ENCODE results near the gene USP15.

Gene USP15

DNA sequence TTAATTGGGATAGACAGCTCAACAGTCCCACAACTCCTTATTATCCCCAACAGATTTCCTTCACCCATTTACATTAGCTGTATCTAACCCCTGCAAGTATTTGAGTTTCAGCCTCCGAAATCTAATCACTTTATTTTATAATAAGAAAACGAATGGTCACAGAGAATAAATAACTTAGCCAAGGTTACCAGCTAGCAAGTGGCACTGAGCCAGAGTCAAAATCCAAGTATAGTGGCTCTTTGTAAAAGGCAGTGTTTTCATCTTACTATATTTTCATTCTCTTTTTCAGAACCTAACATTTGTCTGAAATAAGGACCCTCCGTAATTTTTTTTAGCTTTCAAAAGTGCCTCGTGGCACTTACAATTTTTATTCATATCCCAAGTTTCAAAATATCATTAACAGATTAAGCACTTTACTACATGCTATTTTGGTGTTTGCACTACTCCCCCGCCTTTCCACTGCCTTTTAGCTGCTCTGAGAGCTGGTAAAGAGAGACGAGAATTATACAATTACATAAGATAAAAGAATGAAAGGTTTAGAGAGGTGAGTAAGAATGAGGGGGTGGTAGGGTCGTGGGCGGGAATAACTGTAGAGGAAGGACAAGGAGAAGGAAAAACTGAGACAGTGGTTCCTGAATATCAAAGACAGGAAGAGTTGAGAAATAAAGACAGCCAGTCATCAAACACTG is 3.7 kb upstream of the USP15 start:
- FAIRE-seq, result no peak

GRCh38 chr12:62258231-62258630 is 2.0 kb upstream of the USP15 start:
- no peak for FAIRE-seq

More for the DNA sequence above, 3.7 kb upstream of the USP15 start:
- DNase-seq (ENCODE audit: extremely low spot score, insufficient read length, low read depth), result no peak

DNA sequence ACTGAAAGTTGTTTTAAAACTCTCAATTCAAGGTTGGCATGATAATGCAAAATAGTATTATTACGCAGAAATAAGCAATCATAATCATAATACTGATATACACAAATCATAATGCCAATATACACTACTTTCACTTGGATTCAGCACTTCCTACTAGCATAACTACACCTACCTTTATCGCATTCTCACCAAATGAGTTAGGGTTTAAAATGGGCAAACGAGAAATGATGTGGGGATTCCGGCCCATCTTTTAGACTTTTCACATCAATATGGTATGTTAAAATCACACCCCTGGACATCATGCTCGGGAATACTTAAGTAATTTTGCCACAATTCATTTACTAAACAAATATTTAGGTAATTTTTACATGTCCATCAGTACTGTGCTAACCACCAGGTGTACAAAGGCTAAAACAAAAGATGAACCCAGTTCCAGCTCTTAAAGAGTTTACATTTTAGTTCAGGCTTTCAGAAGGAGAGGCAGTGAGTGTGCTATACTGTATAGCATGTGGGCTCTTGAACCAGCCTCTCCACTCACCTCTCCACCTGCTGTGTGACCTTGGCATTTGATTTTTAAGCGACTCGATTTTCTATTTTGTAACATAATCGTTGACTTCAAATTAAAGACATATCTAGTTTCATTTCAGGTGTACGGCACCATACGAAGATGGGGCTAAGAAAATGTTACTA is 1.1 kb upstream of the USP15 start:
- FAIRE-seq (peak; percentile 5), DNase-seq (ENCODE audit: extremely low spot score, insufficient read length, low read depth) (no peak)

More at GRCh38 chr12:62258231-62258630, 2.0 kb upstream of the USP15 start:
- DNase-seq (ENCODE audit: extremely low spot score, insufficient read length, low read depth), result no peak

DNA sequence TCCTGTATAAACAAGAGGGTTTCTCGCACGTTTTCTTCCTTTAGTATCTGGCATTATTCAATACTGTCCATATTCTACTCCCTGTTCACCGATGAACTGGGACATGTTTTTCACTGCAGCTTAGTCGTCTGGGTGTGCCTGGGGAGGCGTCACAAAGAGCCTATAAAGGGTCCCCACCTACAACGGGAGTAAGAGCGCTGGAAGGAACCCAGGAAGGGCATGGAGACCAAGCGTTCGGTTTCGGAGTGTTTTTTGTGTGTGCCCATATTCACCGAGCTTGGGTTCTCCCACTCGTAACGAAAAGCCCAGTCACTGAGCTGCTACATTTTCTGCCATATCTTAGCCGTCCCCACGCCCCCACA is 592 bp upstream of the USP15 start:
- FAIRE-seq, result no peak
- DNase-seq (ENCODE audit: extremely low spot score, insufficient read length, low read depth), result no peak

GRCh38 chr12:62260733-62261683 is 804 bp downstream of the USP15 start:
- FAIRE-seq (peak; percentile 86), DNase-seq (ENCODE audit: extremely low spot score, insufficient read length, low read depth) (peak; percentile 20)

DNA sequence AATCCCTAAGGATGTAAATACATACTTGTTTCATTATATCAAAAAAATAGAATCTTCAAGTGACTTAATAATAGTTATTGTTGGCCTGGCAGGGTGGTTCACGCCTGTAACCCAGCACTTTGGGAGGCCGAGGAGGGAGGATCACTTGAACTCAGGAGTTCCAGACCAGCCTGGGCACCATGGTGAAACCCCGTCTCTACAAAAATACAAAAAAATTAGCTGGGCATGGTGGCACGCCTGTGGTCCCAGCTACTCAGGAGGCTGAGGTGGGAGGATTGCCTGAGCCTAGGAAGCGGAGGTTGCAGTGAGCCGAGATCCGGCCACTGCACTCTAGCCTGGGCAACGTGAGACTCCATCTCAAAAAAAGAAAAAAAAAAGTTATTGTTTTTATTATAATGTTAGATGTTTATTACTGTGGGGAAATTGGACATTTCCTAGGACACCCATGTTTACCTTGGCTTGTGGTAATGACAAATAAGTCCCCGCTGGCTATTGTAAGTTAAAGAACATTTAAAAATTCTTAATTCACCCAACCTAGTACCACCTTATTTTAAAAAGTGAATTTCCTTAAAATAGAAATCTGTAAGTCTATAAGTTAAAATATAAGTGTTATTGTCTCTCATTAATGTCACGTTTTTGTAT is 1.8 kb downstream of the USP15 start:
- FAIRE-seq, result no peak

DNA sequence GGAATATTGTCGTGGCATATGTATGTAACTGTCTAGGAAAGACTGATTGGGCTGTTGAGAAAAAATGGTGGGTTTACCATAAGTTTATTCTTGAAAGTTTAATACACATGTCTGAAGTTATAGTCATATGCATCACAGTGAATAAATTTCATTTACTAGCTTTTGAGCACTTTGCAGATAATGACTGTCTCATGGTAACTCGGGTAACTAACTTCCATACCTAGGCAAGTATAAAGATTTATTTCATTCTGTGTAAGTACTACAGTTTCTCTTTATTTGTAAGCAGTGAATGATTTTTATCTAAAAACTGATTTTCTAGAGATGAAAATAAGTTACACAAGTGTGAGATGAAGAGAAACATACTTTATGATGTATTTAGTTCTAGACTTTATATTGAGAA is 3.0 kb downstream of the USP15 start:
- no peak for FAIRE-seq

More for the DNA sequence above, 1.8 kb downstream of the USP15 start:
- DNase-seq (ENCODE audit: extremely low spot score, insufficient read length, low read depth), result no peak

DNA sequence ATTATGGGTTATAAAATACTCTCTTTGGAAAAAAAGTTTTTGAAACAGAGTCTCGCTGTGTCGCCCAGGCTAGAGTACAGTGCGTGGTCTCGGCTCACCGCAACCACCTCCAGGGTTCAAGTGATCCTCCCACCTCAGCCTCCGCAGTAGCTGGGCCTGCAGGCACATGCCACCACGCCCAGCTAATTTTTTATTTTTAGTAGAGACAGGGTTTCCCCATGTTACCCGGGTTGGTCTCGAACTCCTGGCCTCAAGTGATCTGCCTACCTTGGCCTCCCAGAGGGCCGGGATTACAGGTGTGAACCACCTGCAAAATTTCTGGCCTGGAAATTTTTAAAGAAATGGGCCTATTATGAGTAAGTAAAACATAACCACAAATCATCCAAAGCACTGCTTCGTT is 3.8 kb downstream of the USP15 start:
- FAIRE-seq (no peak), DNase-seq (ENCODE audit: extremely low spot score, insufficient read length, low read depth) (no peak)

More for the DNA sequence above, 3.0 kb downstream of the USP15 start:
- DNase-seq (ENCODE audit: extremely low spot score, insufficient read length, low read depth), result no peak

GRCh38 chr12:62264706-62265105 is 4.5 kb downstream of the USP15 start:
- FAIRE-seq (no peak), DNase-seq (ENCODE audit: extremely low spot score, insufficient read length, low read depth) (no peak)

GRCh38 chr12:62265511-62265910 is 5.3 kb downstream of the USP15 start:
- no peak for FAIRE-seq
- no peak for DNase-seq (ENCODE audit: extremely low spot score, insufficient read length, low read depth)

DNA sequence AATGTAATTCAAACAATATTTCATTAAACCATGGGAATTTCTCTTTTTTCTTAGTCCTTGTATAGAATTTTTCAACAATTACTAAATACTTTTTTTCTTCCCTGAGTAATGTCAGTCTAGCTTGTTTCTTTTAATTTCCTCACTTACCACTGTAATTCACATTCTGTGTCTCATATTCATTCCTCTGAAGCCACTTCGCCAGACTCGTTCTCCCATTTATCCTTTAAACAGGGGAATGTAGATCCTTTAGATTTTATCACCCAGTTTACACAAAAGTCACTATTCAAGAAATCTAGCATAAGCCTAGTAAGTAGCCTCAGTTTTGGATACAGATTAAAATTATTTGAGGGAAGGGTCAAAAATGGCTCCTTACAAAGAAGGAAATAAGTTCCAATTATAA is 6.8 kb downstream of the USP15 start:
- FAIRE-seq, result no peak
- DNase-seq (ENCODE audit: extremely low spot score, insufficient read length, low read depth), result no peak

DNA sequence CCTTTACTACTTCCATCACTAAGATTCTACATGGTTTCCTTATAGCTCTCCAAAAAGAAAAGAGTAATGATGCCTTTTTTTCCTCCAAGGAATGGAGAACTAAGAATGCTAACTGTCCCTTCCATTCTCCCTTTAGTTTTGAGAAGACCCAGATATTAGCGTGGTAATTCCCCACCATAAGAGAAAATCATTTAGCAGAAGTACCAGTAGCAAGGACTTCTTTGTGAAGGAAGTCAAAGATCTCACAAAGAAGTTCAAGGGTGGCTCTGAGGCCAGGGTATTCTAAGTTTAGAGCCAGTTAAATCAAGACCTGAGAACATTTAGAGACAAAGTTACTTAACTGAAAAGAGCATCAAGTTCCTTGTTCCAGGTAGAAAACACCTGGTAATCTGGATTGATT is 7.3 kb downstream of the USP15 start:
- peak; percentile 71 for FAIRE-seq
- DNase-seq (ENCODE audit: extremely low spot score, insufficient read length, low read depth), result no peak

DNA sequence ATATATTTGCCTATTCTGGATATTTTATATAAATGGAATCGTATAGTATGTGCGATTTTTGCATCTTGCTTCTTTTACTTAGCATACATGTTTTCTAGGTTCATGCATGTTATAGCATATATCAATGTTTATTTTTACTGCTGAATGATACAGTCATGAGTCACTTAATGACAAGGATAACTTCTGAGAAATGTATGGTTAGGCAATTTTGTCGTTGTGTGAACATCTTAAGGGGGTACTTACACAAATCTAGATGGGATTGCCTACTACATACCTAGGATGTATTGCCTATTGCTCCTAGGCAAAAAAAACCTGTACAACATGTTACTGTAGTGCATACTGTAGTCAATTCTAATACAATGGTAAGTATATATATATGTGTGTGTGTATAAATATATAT is 8.8 kb downstream of the USP15 start:
- FAIRE-seq, result no peak
- no peak for DNase-seq (ENCODE audit: extremely low spot score, insufficient read length, low read depth)

DNA sequence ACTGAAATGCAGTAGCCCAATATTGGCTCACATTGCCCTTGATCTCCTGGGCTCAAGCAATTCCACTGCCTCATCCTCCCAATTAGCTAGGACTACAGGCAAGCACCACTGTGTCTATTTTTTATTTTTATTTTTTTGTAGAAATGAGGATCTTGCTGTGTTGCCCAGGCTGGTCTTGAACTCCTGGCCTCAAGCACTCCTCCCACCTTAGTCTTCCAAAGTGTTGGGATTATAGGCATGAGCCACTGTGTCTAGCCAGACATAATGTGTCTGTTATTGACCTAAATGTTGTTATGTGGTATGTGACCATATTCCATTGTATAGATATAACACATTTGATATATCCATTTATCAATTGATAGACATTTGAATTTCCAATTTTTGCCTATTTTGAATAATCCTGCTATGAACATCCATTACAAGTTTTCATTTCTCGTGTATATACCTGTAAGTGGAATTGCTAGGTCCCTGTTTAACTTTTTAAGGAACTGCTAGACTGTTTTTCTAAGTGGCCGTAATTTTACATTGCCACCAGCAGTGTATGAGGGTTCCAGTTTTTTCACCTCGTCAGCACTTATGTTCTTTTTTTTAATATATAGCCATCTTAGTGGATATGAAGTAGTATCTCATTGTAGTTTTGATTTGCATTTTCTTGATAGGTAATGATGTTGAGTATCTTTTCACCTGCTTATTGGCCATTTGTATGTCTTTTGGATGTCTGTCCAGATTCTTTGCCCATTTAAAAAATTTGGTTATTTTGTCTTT is 9.4 kb downstream of the USP15 start:
- DNase-seq (ENCODE audit: extremely low spot score, insufficient read length, low read depth) (no peak), FAIRE-seq (no peak)

GRCh38 chr12:62270384-62270783 is 10.2 kb downstream of the USP15 start:
- DNase-seq (ENCODE audit: extremely low spot score, insufficient read length, low read depth) (no peak), FAIRE-seq (no peak)

- no peak for FAIRE-seq
- no peak for DNase-seq (ENCODE audit: extremely low spot score, insufficient read length, low read depth)
Measured at GRCh38 chr12:62270872-62271271, 10.7 kb downstream of the USP15 start.

DNA sequence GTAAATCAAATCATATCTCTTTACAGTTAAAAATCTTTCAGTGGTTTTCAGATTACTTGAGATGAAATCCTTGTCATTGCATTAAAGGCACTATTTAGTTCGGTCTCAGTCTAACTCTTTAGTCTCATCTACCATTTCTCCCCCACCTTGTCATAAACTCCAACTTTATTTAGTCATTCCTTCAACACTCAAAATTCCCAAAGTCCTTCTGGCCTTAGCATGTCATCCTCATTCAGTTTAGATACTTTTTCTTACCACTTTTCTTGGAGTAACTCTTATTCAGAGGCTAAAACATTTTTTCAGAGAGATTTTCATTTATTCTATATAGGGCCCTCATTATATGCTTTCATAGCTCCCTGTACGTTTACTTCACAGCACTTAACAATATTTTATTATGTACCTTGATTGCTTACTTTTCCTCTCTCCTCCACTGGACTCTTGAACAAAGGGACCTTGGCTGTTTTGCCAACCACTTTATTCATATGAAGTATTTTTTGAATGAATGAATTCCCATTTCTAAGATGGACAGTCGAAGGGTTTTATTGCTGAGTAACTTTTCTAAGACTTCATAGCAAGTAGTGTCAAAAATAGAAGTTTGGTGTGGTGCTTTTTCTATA is 12.8 kb downstream of the USP15 start:
- FAIRE-seq, result no peak

DNA sequence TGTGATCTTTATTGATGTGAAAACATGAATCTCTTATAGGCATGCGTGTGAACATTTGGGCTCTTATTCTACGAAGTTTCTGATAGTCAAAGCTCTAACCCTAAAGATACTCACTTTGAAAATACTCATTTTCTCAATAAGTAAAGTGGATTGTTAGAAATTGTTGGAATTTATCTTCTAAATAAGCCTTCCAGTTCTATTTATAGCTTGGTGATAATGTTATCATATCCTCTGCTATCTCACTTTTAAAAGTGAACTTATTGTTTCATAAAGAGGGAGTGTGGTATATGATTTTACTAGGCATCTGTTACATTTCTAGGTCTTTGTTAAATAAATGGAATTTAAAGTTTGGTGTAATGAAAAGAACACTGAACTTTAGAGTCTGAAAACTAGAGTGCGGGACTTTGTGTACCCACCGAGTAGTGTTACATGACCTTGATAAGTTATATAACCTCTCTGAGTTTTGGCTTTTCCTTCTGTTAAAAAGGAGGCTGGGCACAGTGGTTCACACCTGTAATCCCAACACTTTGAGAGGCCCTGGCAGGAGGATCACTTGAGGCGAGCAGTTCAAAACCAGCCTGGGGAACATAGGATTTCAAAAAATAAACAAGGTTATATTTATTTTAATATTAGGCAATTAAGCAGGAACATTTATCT is 13.6 kb downstream of the USP15 start:
- FAIRE-seq, result no peak
- DNase-seq (ENCODE audit: extremely low spot score, insufficient read length, low read depth), result no peak

More for the DNA sequence above, 12.8 kb downstream of the USP15 start:
- DNase-seq (ENCODE audit: extremely low spot score, insufficient read length, low read depth), result no peak

- FAIRE-seq (no peak), DNase-seq (ENCODE audit: extremely low spot score, insufficient read length, low read depth) (no peak)
Measured at GRCh38 chr12:62278022-62278421, 17.8 kb downstream of the USP15 start.
